Parathyroid adenoma (tissue), 2 donors: ENCODE results near the gene C3orf52.

ENCODE experiments used
- H2AFZ ChIP-seq: fragments of 300-600 bp; sonication (generic); one replicate; pipeline ENCODE4 v1.7.0; 2017; ENCODE audit warnings: antibody characterized with exemption, mild to moderate bottlenecking
- H3K27ac ChIP-seq: fragments of 300-600 bp; sonication (generic); one replicate; pipeline ENCODE4 v1.7.0; 2017
- H3K27me3 ChIP-seq: fragments of 300-600 bp; sonication (generic); one replicate; pipeline ENCODE4 v1.7.0; 2017; ENCODE audit warnings: low read length; ENCODE audit not compliant: control insufficient read depth, insufficient read depth
- H3K36me3 ChIP-seq: fragments of 300-600 bp; sonication (generic); one replicate; pipeline ENCODE4 v1.7.0; 2017; ENCODE audit warnings: low read length; ENCODE audit not compliant: control insufficient read depth, insufficient read depth
- H3K4me1 ChIP-seq: fragments of 300-600 bp; sonication (generic); one replicate; pipeline ENCODE4 v1.7.0; 2017; ENCODE audit warnings: control low read depth
- H3K4me2 ChIP-seq: fragments of 300-600 bp; sonication (generic); one replicate; pipeline ENCODE4 v1.7.0; 2017; ENCODE audit warnings: low read length
- H3K4me3 ChIP-seq: fragments of 300-600 bp; sonication (generic); one replicate; pipeline ENCODE4 v1.7.0; 2017; ENCODE audit warnings: low read depth, low read length
- H3K79me2 ChIP-seq: fragments of 300-600 bp; sonication (generic); one replicate; pipeline ENCODE4 v1.7.0; 2017; ENCODE audit warnings: control low read depth
- H3K9ac ChIP-seq: fragments of 300-600 bp; sonication (generic); one replicate; pipeline ENCODE4 v1.7.0; 2017; ENCODE audit warnings: mild to moderate bottlenecking
- H3K9me3 ChIP-seq: fragments of 300-600 bp; sonication (generic); one replicate; pipeline ENCODE4 v1.7.0; 2017; ENCODE audit warnings: low read length; ENCODE audit not compliant: control insufficient read depth
- CTCF ChIP-seq: fragments of 300-600 bp; sonication (generic); IDR thresholded peaks from one replicate; pipeline ENCODE4 v1.7.0; 2017; ENCODE audit warnings: antibody characterized with exemption, mild to moderate bottlenecking
- donor health status: primary hyperparathyroidism.

The C3orf52 gene

GRCh38 chr3:112119962-112120836, 34.0 kb downstream of the C3orf52 start:
- Histone ChIP-seq H3K27me3 (no peaks in the 10 kb centered on the region), H3K4me2 (no peak overlapping the region), H3K9ac (no peak overlapping the region), H3K9me3 (no peaks in the 10 kb centered on the region), H3K27ac (no peak overlapping the region), H3K4me3 (no peak overlapping the region), H3K79me2 (no peaks in the 10 kb centered on the region), H3K4me1 (no peaks in the 10 kb centered on the region), H2AFZ (no peak overlapping the region), H3K36me3 (no peaks in the 10 kb centered on the region)
- no peak for TF ChIP-seq CTCF

GRCh38 chr3:112121577-112122547, 35.7 kb downstream of the C3orf52 start:
- Histone ChIP-seq H3K79me2 (no peaks in the 10 kb centered on the region), H2AFZ (no peak overlapping the region), H3K9ac (no peak overlapping the region), H3K4me3 (no peak overlapping the region), H3K36me3 (no peaks in the 10 kb centered on the region), H3K27me3 (no peaks in the 10 kb centered on the region), H3K27ac (no peak overlapping the region), H3K4me1 (no peaks in the 10 kb centered on the region), H3K9me3 (no peaks in the 10 kb centered on the region), H3K4me2 (no peak overlapping the region)
- no peak for TF ChIP-seq CTCF

- no peak overlapping the region for H3K27ac ChIP-seq
- no peak overlapping the region for H3K4me2 ChIP-seq
- H3K36me3 ChIP-seq: no peaks in the 10 kb centered on the region
- H3K9ac ChIP-seq: no peak overlapping the region
- no peak for TF ChIP-seq CTCF
- H2AFZ ChIP-seq: no peak overlapping the region
- H3K4me3 ChIP-seq: no peak overlapping the region
- H3K79me2 ChIP-seq: no peaks in the 10 kb centered on the region
- no peaks in the 10 kb centered on the region for H3K4me1 ChIP-seq
- H3K27me3 ChIP-seq: no peaks in the 10 kb centered on the region
- H3K9me3 ChIP-seq: no peaks in the 10 kb centered on the region
These were observed 36.7 kb downstream of the C3orf52 start for GRCh38 chr3:112122870-112123269.

GRCh38 chr3:112123548-112123947, 37.4 kb downstream of the C3orf52 start:
- Histone ChIP-seq H3K4me1 (no peaks in the 10 kb centered on the region), H3K79me2 (no peaks in the 10 kb centered on the region), H3K4me2 (no peak overlapping the region), H2AFZ (no peak overlapping the region), H3K9me3 (no peaks in the 10 kb centered on the region), H3K27me3 (no peaks in the 10 kb centered on the region), H3K9ac (no peak overlapping the region), H3K4me3 (no peak overlapping the region), H3K36me3 (no peaks in the 10 kb centered on the region), H3K27ac (no peak overlapping the region)
- TF ChIP-seq CTCF: no peak
